Measurements from ENCODE around the gene FNBP1. TPM values are rescaled to one million over a fixed set of nuclear protein-coding genes. Genes with fewer than 3 reads are reported as not detected.

FNBP1 gene
- total RNA-seq, 1 experiment from 2014 or later: 80.7 TPM

- intact Hi-C loops (cut with micrococcal nuclease; ENCODE audit: unreplicated experiment): no loop called here
- H3F3A ChIP-seq (ENCODE audit: insufficient read depth, low read depth): no peaks in the 10 kb centered on the region
- no peak for DNase-seq
- no peak overlapping the region for H2AFZ ChIP-seq
- H3K36me3 ChIP-seq (ENCODE audit: low read depth): no peaks in the 10 kb centered on the region
- no peaks in the 10 kb centered on the region for H3K79me2 ChIP-seq (ENCODE audit: low read depth)
- BruUV-seq (replicated peaks): no TSS peak
- no peak overlapping the region for H3K27ac ChIP-seq
- no peaks in the 10 kb centered on the region for H3K9me2 ChIP-seq (ENCODE audit: insufficient read depth)
- no peak for TF ChIP-seq CTCF (conservative IDR thresholded peaks at IDR 0.05)
- TF ChIP-seq EZH2 (IDR thresholded peaks at IDR 0.05; ENCODE audit: low read depth): no peak
- H3K4me3 ChIP-seq: no peak overlapping the region
- no peaks in the 10 kb centered on the region for H3K9me3 ChIP-seq (ENCODE audit: insufficient read depth, low read depth)
- POLR2A ChIA-PET (ENCODE audit: unreplicated experiment): no interaction called here
- H3K4me2 ChIP-seq: no peak overlapping the region
- no peaks in the 10 kb centered on the region for H4K20me1 ChIP-seq (ENCODE audit: insufficient read depth)
- H3K27me3 ChIP-seq (ENCODE audit: insufficient read depth, low read depth): no peaks in the 10 kb centered on the region
- H3K4me1 ChIP-seq (replicated peaks; ENCODE audit: insufficient read depth): no peaks in the 10 kb centered on the region
- CTCF ChIA-PET: no interaction called here
Observed at GRCh38 chr9:129876815-129877214, 166.2 kb downstream of the FNBP1 start.

DNA sequence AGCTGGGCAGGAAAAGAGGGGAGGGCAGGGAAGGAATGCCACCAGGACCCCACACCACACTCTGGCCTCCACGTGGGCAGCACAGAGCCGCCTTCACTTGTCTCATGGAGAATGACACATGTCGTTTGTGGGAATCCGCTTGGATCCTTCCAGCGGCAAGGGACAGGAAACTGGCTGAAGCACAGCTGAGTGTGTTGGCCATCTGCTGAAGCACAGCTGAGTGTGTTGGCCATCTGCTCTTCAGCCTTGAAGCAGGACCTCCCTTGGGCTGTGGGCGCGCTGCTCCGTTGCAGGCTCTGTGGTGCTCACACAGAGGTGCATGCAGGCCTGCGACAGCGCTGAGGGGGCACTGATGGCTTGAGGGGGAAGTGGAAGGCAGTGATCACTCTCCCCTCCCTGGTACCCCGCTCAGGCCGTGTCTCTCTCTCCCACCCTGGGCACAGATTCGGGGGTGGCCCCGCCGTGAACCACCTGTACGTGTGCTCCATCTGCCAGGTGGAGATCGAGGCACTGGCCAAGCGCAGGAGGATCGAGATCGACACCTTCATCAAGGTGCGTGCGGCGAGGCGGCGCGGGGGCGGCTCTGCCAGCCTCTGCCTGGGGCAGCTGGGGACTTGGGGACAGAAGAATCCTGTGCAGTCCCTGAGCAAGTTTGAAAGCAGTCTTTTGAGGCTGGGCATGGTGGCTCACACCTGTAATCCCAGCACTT lies 167.1 kb downstream of the FNBP1 start:
- no peaks in the 10 kb centered on the region for H3K9me2 ChIP-seq (ENCODE audit: insufficient read depth)
- intact Hi-C loops (cut with micrococcal nuclease; ENCODE audit: unreplicated experiment): no loop called here
- no peak for DNase-seq
- no peaks in the 10 kb centered on the region for H3K4me1 ChIP-seq (replicated peaks; ENCODE audit: insufficient read depth)
- no TSS peak for BruUV-seq (replicated peaks)
- no peaks in the 10 kb centered on the region for H4K20me1 ChIP-seq (ENCODE audit: insufficient read depth)
- no peaks in the 10 kb centered on the region for H3K36me3 ChIP-seq (ENCODE audit: low read depth)
- no peak overlapping the region for H2AFZ ChIP-seq
- ChIA-PET POLR2A (ENCODE audit: unreplicated experiment) (no interaction called here), CTCF (interaction anchor here (0.6 kb wide), 1 partner anchor 9 kb away, joined by 3 read pairs; no protein-coding TSS in a partner anchor)
- no peak overlapping the region for H3K27ac ChIP-seq
- H3K4me2 ChIP-seq: no peak overlapping the region
- H3K4me3 ChIP-seq: no peak overlapping the region
- TF ChIP-seq EZH2 (IDR thresholded peaks at IDR 0.05; ENCODE audit: low read depth): no peak
- H3K79me2 ChIP-seq (ENCODE audit: low read depth): no peaks in the 10 kb centered on the region
- H3K9me3 ChIP-seq (ENCODE audit: insufficient read depth, low read depth): no peaks in the 10 kb centered on the region
- H3K27me3 ChIP-seq (ENCODE audit: insufficient read depth, low read depth): no peaks in the 10 kb centered on the region
- H3F3A ChIP-seq (ENCODE audit: insufficient read depth, low read depth): no peaks in the 10 kb centered on the region

DNA sequence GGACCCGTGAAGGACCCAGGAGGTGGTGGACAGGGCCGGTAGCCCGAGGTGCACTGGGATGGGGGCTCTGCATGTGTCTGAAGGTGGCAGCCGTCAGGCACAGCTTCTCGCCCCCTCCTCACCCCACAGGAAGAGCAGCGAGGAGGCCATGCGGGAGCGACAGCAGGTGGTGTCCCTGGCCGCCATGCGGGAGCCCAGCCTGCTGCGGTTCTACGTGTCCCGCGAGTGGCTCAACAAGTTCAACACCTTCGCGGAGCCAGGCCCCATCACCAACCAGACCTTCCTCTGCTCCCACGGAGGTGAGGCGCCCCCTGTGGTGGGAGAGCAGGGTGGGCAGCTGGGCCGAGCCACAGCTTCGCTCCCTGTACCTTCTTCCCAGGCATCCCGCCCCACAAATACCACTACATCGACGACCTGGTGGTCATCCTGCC lies 167.8 kb downstream of the FNBP1 start:
- Histone ChIP-seq H3K79me2 (ENCODE audit: low read depth) (no peaks in the 10 kb centered on the region), H3K9me2 (ENCODE audit: insufficient read depth) (no peaks in the 10 kb centered on the region), H3K4me1 (replicated peaks; ENCODE audit: insufficient read depth) (no peaks in the 10 kb centered on the region), H3K9me3 (ENCODE audit: insufficient read depth, low read depth) (no peaks in the 10 kb centered on the region), H3F3A (ENCODE audit: insufficient read depth, low read depth) (no peaks in the 10 kb centered on the region), H3K4me3 (no peak overlapping the region), H3K27me3 (ENCODE audit: insufficient read depth, low read depth) (no peaks in the 10 kb centered on the region), H2AFZ (no peak overlapping the region), H3K4me2 (no peak overlapping the region), H3K36me3 (ENCODE audit: low read depth) (no peaks in the 10 kb centered on the region), H3K27ac (no peak overlapping the region), H4K20me1 (ENCODE audit: insufficient read depth) (no peaks in the 10 kb centered on the region)
- POLR2A ChIA-PET (ENCODE audit: unreplicated experiment): no interaction called here
- BruUV-seq (replicated peaks): no TSS peak
- intact Hi-C loops (cut with micrococcal nuclease; ENCODE audit: unreplicated experiment): no loop called here
- DNase-seq: no peak
- CTCF ChIA-PET: no interaction called here
- TF ChIP-seq CTCF (conservative IDR thresholded peaks at IDR 0.05) (no peak), EZH2 (IDR thresholded peaks at IDR 0.05; ENCODE audit: low read depth) (no peak)

Measured in PC-9 (cell line).